ENCODE measurements around the gene RNF213.

DNA sequence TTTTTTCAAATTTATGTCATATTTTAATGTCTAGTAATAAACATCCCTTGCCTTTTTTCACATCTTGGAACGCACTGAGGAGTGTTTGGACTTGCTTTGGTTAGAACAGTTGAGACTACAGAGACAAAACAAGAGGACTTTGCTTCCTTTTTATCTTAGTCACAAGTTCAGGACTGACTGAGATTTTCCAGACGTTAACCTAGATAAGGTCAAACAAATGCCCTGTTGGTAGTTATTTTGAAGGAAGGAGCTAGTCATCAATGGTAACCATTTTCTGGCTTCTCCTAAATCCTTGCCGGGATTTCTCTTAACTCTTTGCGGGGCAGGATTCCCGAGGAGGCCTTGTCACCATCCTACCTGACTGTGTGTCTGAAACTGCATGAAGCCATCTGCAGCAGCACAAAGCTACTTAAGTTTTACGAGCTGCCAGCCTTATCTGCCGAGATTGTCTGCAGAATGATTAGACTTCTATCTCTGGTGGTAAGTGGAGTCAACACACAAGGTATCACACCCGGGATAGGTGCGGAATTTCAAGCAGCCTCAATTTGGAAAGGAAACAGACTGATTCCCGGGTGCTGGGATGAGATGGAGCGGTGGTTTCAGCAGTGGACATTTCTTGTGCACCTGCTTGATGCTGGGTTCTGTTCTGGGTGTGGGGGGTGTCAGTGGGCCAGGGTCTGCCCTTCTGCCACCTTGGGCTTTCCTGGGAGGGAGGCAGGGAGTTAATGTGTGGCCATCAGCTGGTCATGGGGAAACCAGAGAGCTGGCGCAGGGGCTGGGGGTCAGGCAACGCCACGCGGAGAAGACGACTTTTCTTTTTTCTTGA lies 48.3 kb downstream of the RNF213 start:
- TF ChIP-seq, protein P1, sequence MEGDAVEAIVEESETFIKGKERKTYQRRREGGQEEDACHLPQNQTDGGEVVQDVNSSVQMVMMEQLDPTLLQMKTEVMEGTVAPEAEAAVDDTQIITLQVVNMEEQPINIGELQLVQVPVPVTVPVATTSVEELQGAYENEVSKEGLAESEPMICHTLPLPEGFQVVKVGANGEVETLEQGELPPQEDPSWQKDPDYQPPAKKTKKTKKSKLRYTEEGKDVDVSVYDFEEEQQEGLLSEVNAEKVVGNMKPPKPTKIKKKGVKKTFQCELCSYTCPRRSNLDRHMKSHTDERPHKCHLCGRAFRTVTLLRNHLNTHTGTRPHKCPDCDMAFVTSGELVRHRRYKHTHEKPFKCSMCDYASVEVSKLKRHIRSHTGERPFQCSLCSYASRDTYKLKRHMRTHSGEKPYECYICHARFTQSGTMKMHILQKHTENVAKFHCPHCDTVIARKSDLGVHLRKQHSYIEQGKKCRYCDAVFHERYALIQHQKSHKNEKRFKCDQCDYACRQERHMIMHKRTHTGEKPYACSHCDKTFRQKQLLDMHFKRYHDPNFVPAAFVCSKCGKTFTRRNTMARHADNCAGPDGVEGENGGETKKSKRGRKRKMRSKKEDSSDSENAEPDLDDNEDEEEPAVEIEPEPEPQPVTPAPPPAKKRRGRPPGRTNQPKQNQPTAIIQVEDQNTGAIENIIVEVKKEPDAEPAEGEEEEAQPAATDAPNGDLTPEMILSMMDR (IDR thresholded peaks at IDR 0.05) = no peak
- TF ChIP-seq POLR2A (IDR thresholded peaks at IDR 0.05) = no peak
